Lower leg skin (tissue), 3 donors: Measurements from ENCODE around the gene OGA.

Source experiments
- CTCF ChIP-seq, 3 donors: fragments of 450-650 bp; IDR thresholded peaks; one replicate each; pipeline ENCODE4 v1.5.1; 2016; ENCODE audit warnings: antibody characterized with exemption in 3 of 3, mild to moderate bottlenecking in 3 of 3, moderate library complexity in 2 of 3
- POLR2A ChIP-seq, 2 donors: fragments of 450-650 bp; IDR thresholded peaks; one replicate each; pipeline ENCODE4 v1.6.1; 2016 to 2017; ENCODE audit warnings: antibody characterized with exemption in 2 of 2, mild to moderate bottlenecking in 1 of 2, moderate library complexity in 1 of 2

DNA sequence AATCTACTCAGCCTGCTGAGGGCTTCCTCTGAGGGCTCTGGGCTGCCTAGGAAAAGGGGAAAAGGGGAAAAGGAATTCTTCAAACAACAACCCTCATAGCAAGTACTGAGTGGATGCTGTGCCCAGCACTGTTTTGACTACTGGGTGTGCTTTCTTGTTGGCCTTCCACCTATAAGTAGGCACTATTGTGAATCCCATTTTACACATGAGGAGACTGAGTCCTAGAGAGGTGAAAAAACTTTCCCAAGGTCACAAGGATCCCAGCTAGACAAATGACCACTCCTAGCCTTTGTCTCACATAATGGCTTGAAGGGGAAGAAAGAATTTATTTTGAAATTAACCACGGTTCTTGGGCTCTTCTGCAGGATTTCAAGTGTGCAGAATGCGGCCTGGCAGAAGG is 59.4 kb downstream of the OGA start:
- TF ChIP-seq CTCF (IDR thresholded peaks at IDR 0.05) (no peak), POLR2A (IDR thresholded peaks at IDR 0.05) (no peak)
